GM23338 (cell line): Measurements from ENCODE around the gene SIGLEC12. TPM values are rescaled to one million over a fixed set of nuclear protein-coding genes. Genes with fewer than 3 reads are reported as not detected.

Experiments used
- ATAC-seq: fragments of 200-7000 bp; cut with Tn5 transposase; 3 replicates; pipeline ENCODE4 v1.9.1; 2020
- DNase-seq: peaks from one replicate; pipeline ENCODE4 v3.0.0-alpha.2; 2015; ENCODE audit warnings: low spot score
- H2AFZ ChIP-seq: fragments of 200-600 bp; sonication (generic); 2 replicates; pipeline ENCODE4 v1.8.0; 2016; ENCODE audit warnings: antibody characterized with exemption, mild to moderate bottlenecking, moderate library complexity
- H3F3A ChIP-seq: fragments of 200-600 bp; sonication (generic); replicated peaks from 2 replicates; pipeline ENCODE4 v1.8.0; 2017; ENCODE audit warnings: antibody characterized with exemption, mixed run types, low read depth
- H3K27ac ChIP-seq: fragments of 200-600 bp; sonication (generic); 2 replicates; pipeline ENCODE4 v1.6.1; 2016; ENCODE audit warnings: low read depth
- H3K27me3 ChIP-seq: fragments of 200-600 bp; sonication (generic); 2 replicates; pipeline ENCODE4 v1.8.0; 2016; ENCODE audit warnings: mild to moderate bottlenecking, mixed run types, moderate library complexity; ENCODE audit not compliant: insufficient read depth
- H3K36me3 ChIP-seq: fragments of 200-600 bp; sonication (generic); 2 replicates; pipeline ENCODE4 v1.8.0; 2016; ENCODE audit warnings: mild to moderate bottlenecking; ENCODE audit not compliant: insufficient read depth
- H3K4me1 ChIP-seq: fragments of 200-600 bp; sonication (generic); 2 replicates; pipeline ENCODE4 v1.8.0; 2016; ENCODE audit warnings: mild to moderate bottlenecking, moderate library complexity; ENCODE audit not compliant: insufficient read depth
- H3K4me2 ChIP-seq: fragments of 200-600 bp; sonication (generic); 2 replicates; pipeline ENCODE4 v1.7.1; 2017; ENCODE audit warnings: mixed run types
- H3K4me3 ChIP-seq: fragments of 200-600 bp; sonication (generic); 2 replicates; pipeline ENCODE4 v1.6.1; 2016; ENCODE audit warnings: mixed run types
- H3K79me2 ChIP-seq: fragments of 200-600 bp; sonication (generic); replicated peaks from 2 replicates; pipeline ENCODE4 v1.8.0; 2017; ENCODE audit warnings: mild to moderate bottlenecking; ENCODE audit not compliant: insufficient read depth
- H3K9me2 ChIP-seq: fragments of 200-600 bp; sonication (generic); 2 replicates; pipeline ENCODE4 v1.8.0; 2017; ENCODE audit not compliant: insufficient read depth
- H4K20me1 ChIP-seq: fragments of 200-600 bp; sonication (generic); replicated peaks from 2 replicates; pipeline ENCODE4 v1.8.0; 2017; ENCODE audit warnings: mild to moderate bottlenecking; ENCODE audit not compliant: insufficient read depth
- H3K27ac Mint-ChIP-seq: 2 replicates; pipeline ENCODE4 v1.8.0; 2020; ENCODE audit warnings: inconsistent platforms, mild to moderate bottlenecking, moderate library complexity, mixed read lengths
- H3K27me3 Mint-ChIP-seq: 3 replicates; pipeline ENCODE4 v1.8.0; 2022; ENCODE audit warnings: low read depth, mild to moderate bottlenecking, moderate library complexity, mixed read lengths, inconsistent platforms; ENCODE audit not compliant: insufficient read depth, poor library complexity
- H3K36me3 Mint-ChIP-seq: 3 replicates; pipeline ENCODE4 v1.8.0; 2021; ENCODE audit warnings: low read depth, mild to moderate bottlenecking, inconsistent platforms, moderate library complexity, mixed read lengths
- H3K4me1 Mint-ChIP-seq: 3 replicates; pipeline ENCODE4 v1.8.0; 2020; ENCODE audit warnings: mild to moderate bottlenecking, inconsistent platforms, mixed read lengths
- H3K4me3 Mint-ChIP-seq: 3 replicates; pipeline ENCODE4 v1.8.0; 2021; ENCODE audit warnings: moderate library complexity, mild to moderate bottlenecking, inconsistent platforms, mixed read lengths
- H3K9me3 Mint-ChIP-seq: 3 replicates; pipeline ENCODE4 v1.8.0; 2020; ENCODE audit warnings: moderate library complexity, mild to moderate bottlenecking, inconsistent platforms, mixed read lengths
- CREB1 ChIP-seq: fragments of 250-450 bp; sonication (Bioruptor Pico); IDR thresholded peaks from 2 replicates; pipeline ENCODE4 v1.5.0; 2020; ENCODE audit warnings: low read depth, mild to moderate bottlenecking, moderate library complexity
- POLR2AphosphoS5 ChIP-seq: IDR thresholded peaks from 2 replicates; pipeline ENCODE4 v1.6.1; 2016; ENCODE audit warnings: antibody characterized with exemption, low read depth
- STAT1 ChIP-seq: IDR thresholded peaks from one replicate; pipeline ENCODE4 v1.6.1; 2016; ENCODE audit warnings: antibody characterized with exemption; ENCODE audit not compliant: unreplicated experiment
- ZNF331 ChIP-seq: fragments of 250-450 bp; sonication (Bioruptor Pico); IDR thresholded peaks from 2 replicates; pipeline ENCODE4 v1.5.0; 2020; ENCODE audit warnings: low read depth, mild to moderate bottlenecking, moderate library complexity
- polyA plus RNA-seq: library from polyadenylated mRNA; unstranded; fragments of >200 nt; fragmentation: Nextera tagmentation; extraction: Ambion mirVana; gene quantifications from 2 replicates; pipeline ENCODE4 v1.2.1, GENCODE V29; 2016
- total RNA-seq: library from RNA; depleted of rRNA; stranded (reverse); fragments of >200 nt; shearing (Covaris generic); gene quantifications from 2 replicates; pipeline ENCODE4 v1.2.3, GENCODE V29; 2014
- TF ChIP-seq, protein P1 (sequence below): fragments of 250-450 bp; sonication (Bioruptor Pico); IDR thresholded peaks from 2 replicates; pipeline ENCODE4 v1.5.0; 2020; ENCODE audit warnings: mild to moderate bottlenecking, moderate library complexity
- TF ChIP-seq, protein P2 (sequence below): IDR thresholded peaks from 2 replicates; pipeline ENCODE4 v1.6.1; 2016; ENCODE audit warnings: antibody characterized with exemption
- TF ChIP-seq, protein P3 (sequence below), 2 experiments: fragments of 200-600 bp in 1 of 2; sonication (generic) in 1 of 2; conservative IDR thresholded peaks; 2 replicates each; pipeline versions ENCODE4 v1.5.1 to v1.6.1; 2016 to 2017; ENCODE audit warnings: antibody characterized with exemption in 2 of 2, low read depth in 2 of 2, mild to moderate bottlenecking in 2 of 2, moderate library complexity in 1 of 2

Gene SIGLEC12
- total and polyA plus RNA-seq, 2 experiments from 2014 or later: not detected

DNA sequence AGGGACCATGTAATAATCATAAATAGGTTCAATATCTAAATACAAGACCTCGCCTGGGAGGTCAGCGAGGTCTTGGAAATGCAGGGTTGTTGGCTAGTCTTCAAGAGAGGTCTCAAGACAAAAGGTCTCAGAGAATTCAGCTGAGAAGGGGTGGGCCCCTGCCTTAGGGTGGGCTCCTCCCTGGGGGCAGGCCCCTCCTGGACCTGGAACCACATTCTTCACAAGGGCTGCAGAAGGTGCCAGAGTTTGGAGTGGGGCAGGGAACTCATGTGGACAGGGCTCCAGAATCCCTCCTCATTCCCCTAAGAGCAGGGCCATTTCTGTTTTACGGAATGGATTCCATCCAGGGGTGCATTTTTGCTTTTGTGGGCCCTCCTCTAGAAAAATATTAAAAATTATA, 13.1 kb downstream of the SIGLEC12 start (continued):
- TF ChIP-seq, protein P1, sequence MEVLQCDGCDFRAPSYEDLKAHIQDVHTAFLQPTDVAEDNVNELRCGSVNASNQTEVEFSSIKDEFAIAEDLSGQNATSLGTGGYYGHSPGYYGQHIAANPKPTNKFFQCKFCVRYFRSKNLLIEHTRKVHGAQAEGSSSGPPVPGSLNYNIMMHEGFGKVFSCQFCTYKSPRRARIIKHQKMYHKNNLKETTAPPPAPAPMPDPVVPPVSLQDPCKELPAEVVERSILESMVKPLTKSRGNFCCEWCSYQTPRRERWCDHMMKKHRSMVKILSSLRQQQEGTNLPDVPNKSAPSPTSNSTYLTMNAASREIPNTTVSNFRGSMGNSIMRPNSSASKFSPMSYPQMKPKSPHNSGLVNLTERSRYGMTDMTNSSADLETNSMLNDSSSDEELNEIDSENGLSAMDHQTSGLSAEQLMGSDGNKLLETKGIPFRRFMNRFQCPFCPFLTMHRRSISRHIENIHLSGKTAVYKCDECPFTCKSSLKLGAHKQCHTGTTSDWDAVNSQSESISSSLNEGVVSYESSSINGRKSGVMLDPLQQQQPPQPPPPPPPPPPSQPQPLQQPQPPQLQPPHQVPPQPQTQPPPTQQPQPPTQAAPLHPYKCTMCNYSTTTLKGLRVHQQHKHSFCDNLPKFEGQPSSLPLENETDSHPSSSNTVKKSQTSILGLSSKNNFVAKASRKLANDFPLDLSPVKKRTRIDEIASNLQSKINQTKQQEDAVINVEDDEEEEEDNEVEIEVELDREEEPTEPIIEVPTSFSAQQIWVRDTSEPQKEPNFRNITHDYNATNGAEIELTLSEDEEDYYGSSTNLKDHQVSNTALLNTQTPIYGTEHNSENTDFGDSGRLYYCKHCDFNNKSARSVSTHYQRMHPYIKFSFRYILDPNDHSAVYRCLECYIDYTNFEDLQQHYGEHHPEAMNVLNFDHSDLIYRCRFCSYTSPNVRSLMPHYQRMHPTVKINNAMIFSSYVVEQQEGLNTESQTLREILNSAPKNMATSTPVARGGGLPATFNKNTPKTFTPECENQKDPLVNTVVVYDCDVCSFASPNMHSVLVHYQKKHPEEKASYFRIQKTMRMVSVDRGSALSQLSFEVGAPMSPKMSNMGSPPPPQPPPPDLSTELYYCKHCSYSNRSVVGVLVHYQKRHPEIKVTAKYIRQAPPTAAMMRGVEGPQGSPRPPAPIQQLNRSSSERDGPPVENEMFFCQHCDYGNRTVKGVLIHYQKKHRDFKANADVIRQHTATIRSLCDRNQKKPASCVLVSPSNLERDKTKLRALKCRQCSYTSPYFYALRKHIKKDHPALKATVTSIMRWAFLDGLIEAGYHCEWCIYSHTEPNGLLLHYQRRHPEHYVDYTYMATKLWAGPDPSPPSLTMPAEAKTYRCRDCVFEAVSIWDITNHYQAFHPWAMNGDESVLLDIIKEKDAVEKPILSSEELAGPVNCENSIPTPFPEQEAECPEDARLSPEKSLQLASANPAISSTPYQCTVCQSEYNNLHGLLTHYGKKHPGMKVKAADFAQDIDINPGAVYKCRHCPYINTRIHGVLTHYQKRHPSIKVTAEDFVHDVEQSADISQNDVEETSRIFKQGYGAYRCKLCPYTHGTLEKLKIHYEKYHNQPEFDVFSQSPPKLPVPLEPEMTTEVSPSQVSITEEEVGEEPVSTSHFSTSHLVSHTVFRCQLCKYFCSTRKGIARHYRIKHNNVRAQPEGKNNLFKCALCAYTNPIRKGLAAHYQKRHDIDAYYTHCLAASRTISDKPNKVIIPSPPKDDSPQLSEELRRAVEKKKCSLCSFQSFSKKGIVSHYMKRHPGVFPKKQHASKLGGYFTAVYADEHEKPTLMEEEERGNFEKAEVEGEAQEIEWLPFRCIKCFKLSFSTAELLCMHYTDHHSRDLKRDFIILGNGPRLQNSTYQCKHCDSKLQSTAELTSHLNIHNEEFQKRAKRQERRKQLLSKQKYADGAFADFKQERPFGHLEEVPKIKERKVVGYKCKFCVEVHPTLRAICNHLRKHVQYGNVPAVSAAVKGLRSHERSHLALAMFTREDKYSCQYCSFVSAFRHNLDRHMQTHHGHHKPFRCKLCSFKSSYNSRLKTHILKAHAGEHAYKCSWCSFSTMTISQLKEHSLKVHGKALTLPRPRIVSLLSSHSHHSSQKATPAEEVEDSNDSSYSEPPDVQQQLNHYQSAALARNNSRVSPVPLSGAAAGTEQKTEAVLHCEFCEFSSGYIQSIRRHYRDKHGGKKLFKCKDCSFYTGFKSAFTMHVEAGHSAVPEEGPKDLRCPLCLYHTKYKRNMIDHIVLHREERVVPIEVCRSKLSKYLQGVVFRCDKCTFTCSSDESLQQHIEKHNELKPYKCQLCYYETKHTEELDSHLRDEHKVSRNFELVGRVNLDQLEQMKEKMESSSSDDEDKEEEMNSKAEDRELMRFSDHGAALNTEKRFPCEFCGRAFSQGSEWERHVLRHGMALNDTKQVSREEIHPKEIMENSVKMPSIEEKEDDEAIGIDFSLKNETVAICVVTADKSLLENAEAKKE (CRISPR knock-in tag): no peak
- no peak for TF ChIP-seq STAT1
- no peak for TF ChIP-seq CREB1 (CRISPR knock-in tag)

DNA sequence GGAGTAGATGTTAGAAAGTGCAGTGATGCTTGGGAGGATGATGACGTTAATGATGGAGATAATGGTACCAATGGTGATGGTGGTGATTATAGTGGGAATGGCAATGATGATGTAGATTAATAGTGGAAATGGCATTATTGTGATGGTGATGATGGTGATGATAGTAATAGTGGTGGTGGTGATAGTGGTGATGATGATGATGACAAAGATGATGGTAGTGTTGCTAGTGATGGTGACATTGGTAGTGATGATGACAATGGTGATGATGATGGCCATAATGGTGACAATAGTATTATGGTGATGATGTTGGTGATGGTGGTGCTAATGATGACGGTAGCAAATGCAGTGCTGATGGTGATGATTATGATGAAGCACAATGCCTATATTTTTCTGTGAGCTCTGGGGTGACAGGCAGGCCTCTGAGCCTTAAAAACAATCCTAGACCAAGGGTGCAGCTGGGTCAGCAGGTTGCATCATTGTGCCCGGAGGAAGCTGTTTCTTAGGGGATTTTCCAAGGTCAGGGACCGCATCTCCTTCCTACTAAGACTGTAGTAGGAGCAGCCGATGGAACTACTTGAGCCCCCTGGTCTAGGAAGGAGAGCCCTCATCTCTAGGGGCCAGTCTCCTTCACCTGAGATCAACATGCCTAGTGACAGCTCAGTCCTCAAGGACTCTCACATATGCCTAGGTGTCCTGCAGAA, 15.5 kb downstream of the SIGLEC12 start:
- Histone ChIP-seq H3K36me3 (no peaks in the 10 kb centered on the region), H4K20me1 (no peaks in the 10 kb centered on the region), H3K4me3 (no peak overlapping the region), H3F3A (no peaks in the 10 kb centered on the region), H3K9me2 (peaks cover 2% of the 10 kb centered on the region; the same call in 1 of the 2 replicates), H3K4me1 (no peaks in the 10 kb centered on the region), H3K4me2 (no peak overlapping the region), H3K27me3 (no peaks in the 10 kb centered on the region), H2AFZ (no peak overlapping the region), H3K79me2 (no peaks in the 10 kb centered on the region), H3K27ac (no peak overlapping the region)
- DNase-seq (no peak), ATAC-seq (no peak)
- Mint-ChIP-seq H3K4me3 (no peak overlapping the region), H3K4me1 (no peaks in the 10 kb centered on the region), H3K9me3 (peaks cover 95% of the 10 kb centered on the region), H3K27ac (no peak overlapping the region), H3K27me3 (peaks cover 6% of the 10 kb centered on the region), H3K36me3 (peaks cover 32% of the 10 kb centered on the region)
- TF ChIP-seq, protein P2, sequence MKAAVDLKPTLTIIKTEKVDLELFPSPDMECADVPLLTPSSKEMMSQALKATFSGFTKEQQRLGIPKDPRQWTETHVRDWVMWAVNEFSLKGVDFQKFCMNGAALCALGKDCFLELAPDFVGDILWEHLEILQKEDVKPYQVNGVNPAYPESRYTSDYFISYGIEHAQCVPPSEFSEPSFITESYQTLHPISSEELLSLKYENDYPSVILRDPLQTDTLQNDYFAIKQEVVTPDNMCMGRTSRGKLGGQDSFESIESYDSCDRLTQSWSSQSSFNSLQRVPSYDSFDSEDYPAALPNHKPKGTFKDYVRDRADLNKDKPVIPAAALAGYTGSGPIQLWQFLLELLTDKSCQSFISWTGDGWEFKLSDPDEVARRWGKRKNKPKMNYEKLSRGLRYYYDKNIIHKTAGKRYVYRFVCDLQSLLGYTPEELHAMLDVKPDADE: no peak
- TF ChIP-seq, protein P3, sequence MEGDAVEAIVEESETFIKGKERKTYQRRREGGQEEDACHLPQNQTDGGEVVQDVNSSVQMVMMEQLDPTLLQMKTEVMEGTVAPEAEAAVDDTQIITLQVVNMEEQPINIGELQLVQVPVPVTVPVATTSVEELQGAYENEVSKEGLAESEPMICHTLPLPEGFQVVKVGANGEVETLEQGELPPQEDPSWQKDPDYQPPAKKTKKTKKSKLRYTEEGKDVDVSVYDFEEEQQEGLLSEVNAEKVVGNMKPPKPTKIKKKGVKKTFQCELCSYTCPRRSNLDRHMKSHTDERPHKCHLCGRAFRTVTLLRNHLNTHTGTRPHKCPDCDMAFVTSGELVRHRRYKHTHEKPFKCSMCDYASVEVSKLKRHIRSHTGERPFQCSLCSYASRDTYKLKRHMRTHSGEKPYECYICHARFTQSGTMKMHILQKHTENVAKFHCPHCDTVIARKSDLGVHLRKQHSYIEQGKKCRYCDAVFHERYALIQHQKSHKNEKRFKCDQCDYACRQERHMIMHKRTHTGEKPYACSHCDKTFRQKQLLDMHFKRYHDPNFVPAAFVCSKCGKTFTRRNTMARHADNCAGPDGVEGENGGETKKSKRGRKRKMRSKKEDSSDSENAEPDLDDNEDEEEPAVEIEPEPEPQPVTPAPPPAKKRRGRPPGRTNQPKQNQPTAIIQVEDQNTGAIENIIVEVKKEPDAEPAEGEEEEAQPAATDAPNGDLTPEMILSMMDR (conservative IDR thresholded peaks at IDR 0.05; ENCODE audit: low read depth in 2 of 2): no peak
- no peak for TF ChIP-seq STAT1
- no peak for TF ChIP-seq POLR2AphosphoS5
- TF ChIP-seq ZNF331 (CRISPR knock-in tag): no peak
